HepG2 (cell line): Measurements from ENCODE around the gene GDPD4. TPM values are rescaled to one million over a fixed set of nuclear protein-coding genes. Genes with fewer than 3 reads are reported as not detected.
A peak's percentile ranks its signal among the peaks of the same experiment; 100 is the strongest.

Source experiments
- ATF7-NPFF ChIP-seq: sonication (generic); formaldehyde crosslinking; IDR thresholded peaks from 2 replicates; pipeline ENCODE4 v1.8.1; 2023; ENCODE audit warnings: mild to moderate bottlenecking, low read depth, missing genetic modification reagents, moderate library complexity
- CENPX ChIP-seq: sonication (generic); formaldehyde crosslinking; IDR thresholded peaks from 2 replicates; pipeline ENCODE4 v1.9.0; 2021; ENCODE audit warnings: mild to moderate bottlenecking, missing genetic modification reagents, moderate library complexity
- CTCF ChIP-seq: sonication (generic); formaldehyde crosslinking; IDR thresholded peaks from 2 replicates; pipeline ENCODE4 v1.5.0; 2020; ENCODE audit warnings: mild to moderate bottlenecking, missing genetic modification reagents, moderate library complexity
- E2F5 ChIP-seq: sonication (generic); formaldehyde crosslinking; conservative IDR thresholded peaks from 2 replicates; pipeline ENCODE4 v1.4.0; 2020; ENCODE audit warnings: missing genetic modification reagents
- FOXP1 ChIP-seq, 2 experiments: fragments of 450-650 bp in 1 of 2; IDR thresholded peaks; 2 replicates each; pipeline ENCODE4 v1.6.1; 2017 to 2018; ENCODE audit warnings: antibody characterized with exemption in 1 of 2
- NFYC ChIP-seq: IDR thresholded peaks from 2 replicates; pipeline ENCODE4 v1.6.1; 2016; ENCODE audit warnings: missing genetic modification reagents, missing compliant biosample characterization
- PHB2 ChIP-seq: fragments of 450-650 bp; IDR thresholded peaks from 2 replicates; pipeline ENCODE4 v1.6.1; 2018; ENCODE audit not compliant: partially characterized antibody
- SATB2 ChIP-seq: sonication (generic); formaldehyde crosslinking; IDR thresholded peaks from 2 replicates; pipeline ENCODE4 v1.5.0; 2020; ENCODE audit warnings: missing genetic modification reagents
- SSRP1 ChIP-seq: IDR thresholded peaks from 2 replicates; pipeline ENCODE4 v1.6.1; 2016; ENCODE audit warnings: control low read depth
- ZBTB20 ChIP-seq: sonication (generic); formaldehyde crosslinking; IDR thresholded peaks from 2 replicates; pipeline ENCODE4 v1.8.1; 2023; ENCODE audit warnings: missing genetic modification reagents, low read depth, mild to moderate bottlenecking, borderline replicate concordance
- ZC3H4 ChIP-seq: sonication (generic); formaldehyde crosslinking; IDR thresholded peaks from 2 replicates; pipeline ENCODE4 v1.4.0; 2020; ENCODE audit warnings: missing genetic modification reagents, borderline replicate concordance
- ZFP37 ChIP-seq: sonication (generic); formaldehyde crosslinking; IDR thresholded peaks from 2 replicates; pipeline ENCODE4 v1.4.0; 2020; ENCODE audit warnings: missing genetic modification reagents, borderline replicate concordance
- ZNF343 ChIP-seq: sonication (generic); formaldehyde crosslinking; IDR thresholded peaks from 2 replicates; pipeline ENCODE4 v1.4.0; 2020; ENCODE audit warnings: mild to moderate bottlenecking, missing genetic modification reagents
- ZNF607 ChIP-seq: sonication (generic); formaldehyde crosslinking; IDR thresholded peaks from 2 replicates; pipeline ENCODE4 v1.5.1; 2020; ENCODE audit warnings: missing genetic modification reagents, mild to moderate bottlenecking, borderline replicate concordance
- ZNF781 ChIP-seq: sonication (generic); formaldehyde crosslinking; IDR thresholded peaks from 2 replicates; pipeline ENCODE4 v1.5.1; 2020; ENCODE audit warnings: borderline replicate concordance, mild to moderate bottlenecking, missing genetic modification reagents; ENCODE audit errors: not compliant biosample characterization
- polyA plus RNA-seq, 8 experiments: library from polyadenylated mRNA; depleted of rRNA in 3 of 8; stranded (reverse) in 7 of 8; unstranded in 1 of 8; fragments of >200 nt; fragmentation: Illumina TruSeq in 4 of 8; extraction: Trizol in 4 of 8; gene quantifications; 2 replicates each; pipeline versions ENCODE4 v1.2.1 to v1.2.3, GENCODE V29; 2011 to 2016; ENCODE audit warnings: low read depth in 4 of 8, missing spikeins in 1 of 8, mixed read lengths in 1 of 8; ENCODE audit not compliant: insufficient read depth in 1 of 8
- total RNA-seq, 5 experiments: library from RNA; depleted of rRNA; stranded (reverse); fragments of >200 nt; fragmentation: Illumina TruSeq; extraction: Trizol; gene quantifications; 2 replicates each; pipeline ENCODE4 v1.2.3, GENCODE V29; 2016; ENCODE audit warnings: low read depth in 1 of 5
- TF ChIP-seq, protein P1 (sequence below): IDR thresholded peaks from 2 replicates; pipeline ENCODE4 v1.6.1; 2016; ENCODE audit warnings: mild to moderate bottlenecking
- TF ChIP-seq, protein P2 (sequence below): sonication (generic); formaldehyde crosslinking; IDR thresholded peaks from 2 replicates; pipeline ENCODE4 v1.5.1; 2020; ENCODE audit warnings: mild to moderate bottlenecking, missing genetic modification reagents, moderate library complexity
- TF ChIP-seq, protein P3 (sequence below): sonication (generic); formaldehyde crosslinking; IDR thresholded peaks from 2 replicates; pipeline ENCODE4 v1.4.0; 2020; ENCODE audit warnings: missing genetic modification reagents
- TF ChIP-seq, protein P4 (sequence below): sonication (generic); formaldehyde crosslinking; IDR thresholded peaks from 2 replicates; pipeline ENCODE4 v1.5.0; 2020; ENCODE audit warnings: missing genetic modification reagents

GDPD4 gene
- total and polyA plus RNA-seq, 2 of the 13 experiments (the other 11 are each of a cell fraction or from before 2014, with no cell fraction given), result not detected

GRCh38 chr11:77191823-77192495 is 109.5 kb downstream of the GDPD4 start (continued):
- no peak for TF ChIP-seq FOXP1 (IDR thresholded peaks at IDR 0.05)
- no peak for TF ChIP-seq FOXP1 (CRISPR knock-in tag; IDR thresholded peaks at IDR 0.05)
- no peak for TF ChIP-seq ZNF607
- TF ChIP-seq ATF7-NPFF, result no peak
- TF ChIP-seq, protein P1, sequence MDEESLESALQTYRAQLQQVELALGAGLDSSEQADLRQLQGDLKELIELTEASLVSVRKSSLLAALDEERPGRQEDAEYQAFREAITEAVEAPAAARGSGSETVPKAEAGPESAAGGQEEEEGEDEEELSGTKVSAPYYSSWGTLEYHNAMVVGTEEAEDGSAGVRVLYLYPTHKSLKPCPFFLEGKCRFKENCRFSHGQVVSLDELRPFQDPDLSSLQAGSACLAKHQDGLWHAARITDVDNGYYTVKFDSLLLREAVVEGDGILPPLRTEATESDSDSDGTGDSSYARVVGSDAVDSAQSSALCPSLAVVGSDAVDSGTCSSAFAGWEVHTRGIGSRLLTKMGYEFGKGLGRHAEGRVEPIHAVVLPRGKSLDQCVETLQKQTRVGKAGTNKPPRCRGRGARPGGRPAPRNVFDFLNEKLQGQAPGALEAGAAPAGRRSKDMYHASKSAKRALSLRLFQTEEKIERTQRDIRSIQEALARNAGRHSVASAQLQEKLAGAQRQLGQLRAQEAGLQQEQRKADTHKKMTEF (CRISPR knock-in tag), result no peak
- TF ChIP-seq ZNF781 (CRISPR knock-in tag), result no peak
- TF ChIP-seq, protein P2, sequence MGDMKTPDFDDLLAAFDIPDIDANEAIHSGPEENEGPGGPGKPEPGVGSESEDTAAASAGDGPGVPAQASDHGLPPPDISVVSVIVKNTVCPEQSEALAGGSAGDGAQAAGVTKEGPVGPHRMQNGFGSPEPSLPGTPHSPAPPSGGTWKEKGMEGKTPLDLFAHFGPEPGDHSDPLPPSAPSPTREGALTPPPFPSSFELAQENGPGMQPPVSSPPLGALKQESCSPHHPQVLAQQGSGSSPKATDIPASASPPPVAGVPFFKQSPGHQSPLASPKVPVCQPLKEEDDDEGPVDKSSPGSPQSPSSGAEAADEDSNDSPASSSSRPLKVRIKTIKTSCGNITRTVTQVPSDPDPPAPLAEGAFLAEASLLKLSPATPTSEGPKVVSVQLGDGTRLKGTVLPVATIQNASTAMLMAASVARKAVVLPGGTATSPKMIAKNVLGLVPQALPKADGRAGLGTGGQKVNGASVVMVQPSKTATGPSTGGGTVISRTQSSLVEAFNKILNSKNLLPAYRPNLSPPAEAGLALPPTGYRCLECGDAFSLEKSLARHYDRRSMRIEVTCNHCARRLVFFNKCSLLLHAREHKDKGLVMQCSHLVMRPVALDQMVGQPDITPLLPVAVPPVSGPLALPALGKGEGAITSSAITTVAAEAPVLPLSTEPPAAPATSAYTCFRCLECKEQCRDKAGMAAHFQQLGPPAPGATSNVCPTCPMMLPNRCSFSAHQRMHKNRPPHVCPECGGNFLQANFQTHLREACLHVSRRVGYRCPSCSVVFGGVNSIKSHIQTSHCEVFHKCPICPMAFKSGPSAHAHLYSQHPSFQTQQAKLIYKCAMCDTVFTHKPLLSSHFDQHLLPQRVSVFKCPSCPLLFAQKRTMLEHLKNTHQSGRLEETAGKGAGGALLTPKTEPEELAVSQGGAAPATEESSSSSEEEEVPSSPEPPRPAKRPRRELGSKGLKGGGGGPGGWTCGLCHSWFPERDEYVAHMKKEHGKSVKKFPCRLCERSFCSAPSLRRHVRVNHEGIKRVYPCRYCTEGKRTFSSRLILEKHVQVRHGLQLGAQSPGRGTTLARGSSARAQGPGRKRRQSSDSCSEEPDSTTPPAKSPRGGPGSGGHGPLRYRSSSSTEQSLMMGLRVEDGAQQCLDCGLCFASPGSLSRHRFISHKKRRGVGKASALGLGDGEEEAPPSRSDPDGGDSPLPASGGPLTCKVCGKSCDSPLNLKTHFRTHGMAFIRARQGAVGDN (CRISPR knock-in tag), result peak; percentile 39; the same call in 1 of the 2 replicates
- TF ChIP-seq, protein P3, sequence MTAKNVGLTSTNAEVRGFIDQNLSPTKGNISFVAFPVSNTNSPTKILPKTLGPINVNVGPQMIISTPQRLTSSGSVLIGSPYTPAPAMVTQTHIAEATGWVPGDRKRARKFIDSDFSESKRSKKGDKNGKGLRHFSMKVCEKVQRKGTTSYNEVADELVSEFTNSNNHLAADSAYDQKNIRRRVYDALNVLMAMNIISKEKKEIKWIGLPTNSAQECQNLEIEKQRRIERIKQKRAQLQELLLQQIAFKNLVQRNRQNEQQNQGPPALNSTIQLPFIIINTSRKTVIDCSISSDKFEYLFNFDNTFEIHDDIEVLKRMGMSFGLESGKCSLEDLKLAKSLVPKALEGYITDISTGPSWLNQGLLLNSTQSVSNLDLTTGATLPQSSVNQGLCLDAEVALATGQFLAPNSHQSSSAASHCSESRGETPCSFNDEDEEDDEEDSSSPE (CRISPR knock-in tag), result no peak
- TF ChIP-seq ZBTB20, result no peak
- no peak for TF ChIP-seq ZFP37 (CRISPR knock-in tag)
- no peak for TF ChIP-seq CENPX (CRISPR knock-in tag)
- TF ChIP-seq, protein P4, sequence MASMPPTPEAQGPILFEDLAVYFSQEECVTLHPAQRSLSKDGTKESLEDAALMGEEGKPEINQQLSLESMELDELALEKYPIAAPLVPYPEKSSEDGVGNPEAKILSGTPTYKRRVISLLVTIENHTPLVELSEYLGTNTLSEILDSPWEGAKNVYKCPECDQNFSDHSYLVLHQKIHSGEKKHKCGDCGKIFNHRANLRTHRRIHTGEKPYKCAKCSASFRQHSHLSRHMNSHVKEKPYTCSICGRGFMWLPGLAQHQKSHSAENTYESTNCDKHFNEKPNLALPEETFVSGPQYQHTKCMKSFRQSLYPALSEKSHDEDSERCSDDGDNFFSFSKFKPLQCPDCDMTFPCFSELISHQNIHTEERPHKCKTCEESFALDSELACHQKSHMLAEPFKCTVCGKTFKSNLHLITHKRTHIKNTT (CRISPR knock-in tag), result no peak
- no peak for TF ChIP-seq SATB2 (CRISPR knock-in tag)
- TF ChIP-seq CTCF, result peak; percentile 81
- no peak for TF ChIP-seq ZNF343 (CRISPR knock-in tag)
- TF ChIP-seq SSRP1 (CRISPR knock-in tag), result no peak
- TF ChIP-seq PHB2, result no peak
- no peak for TF ChIP-seq E2F5 (CRISPR knock-in tag)
- no peak for TF ChIP-seq NFYC (CRISPR knock-in tag)
- TF ChIP-seq ZC3H4 (CRISPR knock-in tag), result no peak
